GM12801 (cell line): ENCODE measurements around the gene CELSR3.

Experiments
- TF ChIP-seq, protein P1 (sequence below): IDR thresholded peaks from one replicate; pipeline ENCODE4 v1.5.1; 2011; ENCODE audit warnings: control low read depth; ENCODE audit not compliant: insufficient read length; ENCODE audit errors: extremely low read depth

The CELSR3 gene

DNA sequence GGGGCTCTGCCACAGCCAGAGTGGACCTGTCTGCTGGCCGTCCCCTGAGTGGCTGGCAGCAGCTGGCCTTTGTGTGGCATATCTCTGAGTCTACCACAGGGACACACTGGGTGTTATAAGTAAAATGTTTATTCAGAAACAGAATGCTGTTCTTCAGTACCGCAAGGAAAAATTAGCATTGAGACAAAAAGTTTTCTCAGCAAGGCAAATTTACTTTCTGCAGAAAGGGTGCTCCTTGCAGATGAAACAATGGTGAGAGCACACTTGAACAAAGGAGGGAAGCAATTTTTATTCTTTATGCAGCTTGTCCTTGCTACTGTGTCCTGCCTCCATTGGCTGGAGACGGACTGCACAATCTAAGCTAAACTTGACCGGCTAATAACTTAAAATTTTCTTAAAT, 45.1 kb downstream of the CELSR3 start:
- TF ChIP-seq, protein P1, sequence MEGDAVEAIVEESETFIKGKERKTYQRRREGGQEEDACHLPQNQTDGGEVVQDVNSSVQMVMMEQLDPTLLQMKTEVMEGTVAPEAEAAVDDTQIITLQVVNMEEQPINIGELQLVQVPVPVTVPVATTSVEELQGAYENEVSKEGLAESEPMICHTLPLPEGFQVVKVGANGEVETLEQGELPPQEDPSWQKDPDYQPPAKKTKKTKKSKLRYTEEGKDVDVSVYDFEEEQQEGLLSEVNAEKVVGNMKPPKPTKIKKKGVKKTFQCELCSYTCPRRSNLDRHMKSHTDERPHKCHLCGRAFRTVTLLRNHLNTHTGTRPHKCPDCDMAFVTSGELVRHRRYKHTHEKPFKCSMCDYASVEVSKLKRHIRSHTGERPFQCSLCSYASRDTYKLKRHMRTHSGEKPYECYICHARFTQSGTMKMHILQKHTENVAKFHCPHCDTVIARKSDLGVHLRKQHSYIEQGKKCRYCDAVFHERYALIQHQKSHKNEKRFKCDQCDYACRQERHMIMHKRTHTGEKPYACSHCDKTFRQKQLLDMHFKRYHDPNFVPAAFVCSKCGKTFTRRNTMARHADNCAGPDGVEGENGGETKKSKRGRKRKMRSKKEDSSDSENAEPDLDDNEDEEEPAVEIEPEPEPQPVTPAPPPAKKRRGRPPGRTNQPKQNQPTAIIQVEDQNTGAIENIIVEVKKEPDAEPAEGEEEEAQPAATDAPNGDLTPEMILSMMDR = no peak

DNA sequence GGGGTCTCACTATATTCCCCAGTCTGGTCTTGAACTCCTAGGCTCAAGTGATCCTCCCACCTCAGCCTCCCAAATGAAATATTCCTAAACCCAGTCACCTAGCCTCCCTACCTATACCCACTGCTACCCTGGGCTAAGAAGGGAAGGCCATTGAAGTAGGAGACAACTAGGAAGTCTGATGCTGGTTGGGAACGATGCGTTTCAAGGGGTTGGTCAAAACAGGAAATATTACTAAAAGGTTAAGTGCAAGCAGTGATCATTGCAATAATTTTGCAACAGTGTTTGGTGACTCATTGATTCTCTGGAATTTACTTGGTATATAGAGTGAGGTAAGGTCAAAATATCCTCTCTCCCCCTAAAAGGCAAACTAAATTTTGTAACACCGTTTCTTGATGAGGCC, 48.6 kb downstream of the CELSR3 start:
- TF ChIP-seq, protein P1 = no peak

DNA sequence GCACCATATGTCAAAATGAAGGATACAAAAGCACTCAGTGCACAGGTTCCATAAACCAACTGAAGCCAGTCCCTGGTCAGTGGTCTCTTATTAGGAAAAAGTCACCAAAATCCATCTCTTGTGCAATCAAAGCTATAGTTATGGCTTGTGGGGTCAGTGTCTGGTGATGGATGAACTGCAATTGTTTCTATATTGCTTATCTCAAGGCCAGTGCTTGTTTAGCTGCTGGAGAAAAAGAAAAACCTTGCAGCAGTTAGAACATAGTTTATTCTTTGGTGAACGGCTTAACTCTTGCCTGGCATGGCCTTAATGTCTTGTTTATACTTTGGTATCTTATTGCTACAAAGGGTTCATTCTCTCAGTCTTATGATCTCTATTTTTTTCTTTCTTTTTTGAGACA, 50.4 kb downstream of the CELSR3 start:
- TF ChIP-seq, protein P1 = no peak

DNA sequence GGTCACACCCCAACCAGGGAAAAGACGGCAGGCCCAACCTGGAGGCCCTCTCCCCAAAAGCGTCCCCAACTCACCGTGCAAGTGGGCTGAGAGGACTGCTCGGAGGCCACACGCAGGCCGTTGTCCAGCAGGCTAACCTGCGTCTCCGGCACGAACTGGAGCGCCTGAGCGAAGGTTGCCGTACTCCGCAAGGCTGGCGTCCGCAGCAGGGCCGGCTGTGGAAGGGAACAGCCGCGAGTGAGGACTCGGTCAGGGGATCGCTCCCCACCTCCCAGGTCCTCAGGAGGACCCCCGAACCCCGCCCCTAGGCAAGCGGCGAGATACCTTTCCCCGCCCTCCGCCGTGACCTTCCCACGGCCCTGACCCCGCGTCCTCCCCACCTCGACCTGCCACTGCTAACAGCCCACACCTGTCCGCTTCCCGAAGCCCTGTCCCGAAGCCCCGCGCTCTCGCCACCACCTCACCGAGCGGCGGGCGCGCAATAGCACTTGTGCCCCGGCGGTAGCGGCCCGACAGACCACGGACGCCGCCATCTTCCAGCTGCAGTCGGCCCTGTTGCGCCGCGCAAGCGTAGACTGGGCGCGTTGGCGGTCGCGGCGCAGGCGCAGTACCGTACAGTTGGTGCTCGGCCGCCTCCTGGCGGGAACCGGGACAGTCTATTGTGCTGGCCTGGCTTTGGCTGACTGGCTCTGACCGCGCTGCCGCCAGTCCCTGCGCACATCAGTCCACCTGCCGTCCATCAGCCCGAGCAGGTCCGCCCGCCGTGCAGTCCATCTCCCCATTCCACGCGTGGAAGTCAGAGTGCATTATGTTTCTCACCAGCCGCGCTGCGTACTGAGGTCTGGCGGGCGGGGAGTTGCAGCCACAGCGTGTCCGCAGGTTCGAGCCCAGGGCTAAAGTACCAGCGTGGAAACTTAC, 53.3 kb downstream of the CELSR3 start, which contains the start of gene UQCRC1:
UQCRC1 (minus strand) TSS at position 559 of the 918 bp plus-strand sequence; CDS start at position 533, 26 bp downstream.
- TF ChIP-seq, protein P1 = no peak

DNA sequence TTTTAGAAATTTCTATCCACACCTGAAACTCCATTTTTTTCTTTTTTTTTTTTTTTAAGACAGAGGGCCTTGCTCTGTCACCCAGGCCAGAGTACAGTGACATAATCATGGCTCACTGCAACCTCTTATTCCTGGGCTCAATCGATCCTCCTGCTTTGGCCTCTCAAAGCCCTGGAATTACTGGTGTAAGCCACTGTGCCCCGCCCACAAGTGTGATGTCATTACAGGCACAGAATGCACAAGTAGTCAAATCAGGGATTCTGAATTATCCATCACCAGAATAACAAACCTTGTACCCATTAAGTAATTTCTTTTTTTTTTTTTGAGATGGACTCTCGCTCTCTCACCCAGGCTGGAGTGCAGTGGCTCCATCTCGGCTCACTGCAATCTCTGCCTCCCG, 55.2 kb downstream of the CELSR3 start:
- TF ChIP-seq, protein P1 = no peak

DNA sequence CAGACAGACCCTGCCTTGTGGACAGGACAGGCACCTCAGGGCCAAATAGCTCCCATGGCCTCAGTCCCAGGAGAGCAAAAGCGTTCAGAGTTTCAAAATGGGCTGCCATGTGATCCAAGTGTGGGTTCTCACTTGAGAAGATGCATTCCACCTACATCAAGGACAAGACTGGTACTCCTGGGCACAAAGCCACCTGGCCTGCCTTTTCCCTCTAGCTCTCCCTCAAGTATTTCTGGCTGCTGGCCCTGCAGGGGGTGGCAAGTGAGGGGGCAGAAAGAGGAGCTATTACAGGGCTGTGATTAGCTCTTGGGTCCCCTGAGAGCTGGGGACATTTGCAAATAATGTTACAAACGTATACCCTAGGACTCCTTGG, 61.1 kb downstream of the CELSR3 start:
- TF ChIP-seq, protein P1 = no peak

DNA sequence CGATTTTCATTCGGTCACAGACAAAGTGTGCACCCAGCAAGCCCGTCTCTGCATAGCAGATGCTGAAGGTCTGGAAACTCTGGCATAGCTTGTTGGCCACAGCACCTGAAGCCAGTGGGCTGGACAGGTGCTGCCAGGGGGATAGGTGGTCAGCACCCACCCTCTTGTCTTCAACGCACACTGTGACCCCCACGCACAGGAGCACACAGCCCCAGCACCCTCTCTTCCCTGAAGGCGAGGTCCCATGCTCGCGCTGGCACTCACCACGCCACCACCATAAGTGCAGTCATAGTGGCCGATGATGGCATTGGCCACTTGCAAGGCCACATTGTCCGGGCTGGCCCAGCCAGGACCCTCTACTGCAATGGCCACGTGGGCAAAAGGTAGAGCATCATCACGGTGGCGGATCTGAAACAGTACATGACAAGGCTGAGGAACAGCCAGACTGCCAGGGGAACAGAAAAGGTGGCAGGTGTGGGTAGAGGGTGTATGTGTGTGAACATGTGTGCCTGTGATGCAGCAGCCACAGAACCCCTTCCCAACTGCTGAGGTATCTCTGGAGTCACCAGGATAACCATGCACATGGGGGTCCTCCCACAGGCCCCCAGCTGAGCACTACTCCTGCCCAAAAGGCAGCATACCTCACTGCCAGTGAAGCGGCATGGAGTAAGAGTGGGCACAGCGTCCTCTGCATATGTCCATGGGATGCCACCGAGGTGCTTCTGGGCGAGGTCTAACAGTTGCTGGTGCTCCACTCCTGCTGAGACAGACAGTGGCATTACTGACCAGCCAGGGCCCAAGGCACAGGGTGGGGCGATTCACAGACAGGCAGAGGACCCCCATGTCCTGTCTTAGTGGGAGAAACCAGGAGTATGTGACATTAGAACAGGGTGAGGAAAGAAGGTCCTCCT, 61.7 kb downstream of the CELSR3 start:
- TF ChIP-seq, protein P1 = no peak
